HEK293 (cell line): ENCODE measurements around the gene NDST1.

Experiments
- BCL11B ChIP-seq: fragments of 450-650 bp; formaldehyde crosslinking; IDR thresholded peaks from 2 replicates; pipeline ENCODE4 v1.5.1; 2016; ENCODE audit warnings: low read depth, missing biosample characterization, missing genetic modification characterization
- ZBTB8A ChIP-seq: fragments of 450-650 bp; formaldehyde crosslinking; IDR thresholded peaks from 2 replicates; pipeline ENCODE4 v1.5.1; 2016; ENCODE audit warnings: missing biosample characterization, missing genetic modification characterization
- ZNF202 ChIP-seq: fragments of 450-650 bp; formaldehyde crosslinking; IDR thresholded peaks from 2 replicates; pipeline ENCODE4 v1.5.1; 2016; ENCODE audit warnings: missing biosample characterization, missing genetic modification characterization, borderline replicate concordance
- ZNF214 ChIP-seq: fragments of 450-650 bp; formaldehyde crosslinking; IDR thresholded peaks from 2 replicates; pipeline ENCODE4 v1.5.1; 2017; ENCODE audit warnings: missing biosample characterization, mild to moderate bottlenecking, missing genetic modification characterization, borderline replicate concordance
- ZNF24 ChIP-seq: fragments of 450-650 bp; formaldehyde crosslinking; IDR thresholded peaks from 2 replicates; pipeline ENCODE4 v1.5.1; 2016; ENCODE audit warnings: missing biosample characterization, missing genetic modification characterization
- ZNF324 ChIP-seq: fragments of 450-650 bp; formaldehyde crosslinking; IDR thresholded peaks from 2 replicates; pipeline ENCODE4 v1.5.1; 2016; ENCODE audit warnings: missing biosample characterization, missing genetic modification characterization
- ZNF571 ChIP-seq: fragments of 450-650 bp; formaldehyde crosslinking; IDR thresholded peaks from 2 replicates; pipeline ENCODE4 v1.5.0; 2017; ENCODE audit warnings: missing biosample characterization, missing genetic modification characterization
- ZNF701 ChIP-seq: fragments of 450-650 bp; formaldehyde crosslinking; IDR thresholded peaks from 2 replicates; pipeline ENCODE4 v1.5.1; 2016; ENCODE audit warnings: missing biosample characterization, missing genetic modification characterization
- TF ChIP-seq, protein P1 (sequence below): fragments of 450-650 bp; formaldehyde crosslinking; IDR thresholded peaks from 2 replicates; pipeline ENCODE4 v1.5.1; 2016; ENCODE audit warnings: missing biosample characterization, missing genetic modification characterization
- TF ChIP-seq, protein P2 (sequence below): fragments of 450-650 bp; IDR thresholded peaks from 2 replicates; pipeline ENCODE4 v1.5.1; 2018; ENCODE audit warnings: missing biosample characterization, missing genetic modification characterization
- TF ChIP-seq, protein P3 (sequence below): fragments of 450-650 bp; formaldehyde crosslinking; IDR thresholded peaks from 2 replicates; pipeline ENCODE4 v1.5.1; 2016; ENCODE audit warnings: missing biosample characterization, missing genetic modification characterization, borderline replicate concordance

DNA sequence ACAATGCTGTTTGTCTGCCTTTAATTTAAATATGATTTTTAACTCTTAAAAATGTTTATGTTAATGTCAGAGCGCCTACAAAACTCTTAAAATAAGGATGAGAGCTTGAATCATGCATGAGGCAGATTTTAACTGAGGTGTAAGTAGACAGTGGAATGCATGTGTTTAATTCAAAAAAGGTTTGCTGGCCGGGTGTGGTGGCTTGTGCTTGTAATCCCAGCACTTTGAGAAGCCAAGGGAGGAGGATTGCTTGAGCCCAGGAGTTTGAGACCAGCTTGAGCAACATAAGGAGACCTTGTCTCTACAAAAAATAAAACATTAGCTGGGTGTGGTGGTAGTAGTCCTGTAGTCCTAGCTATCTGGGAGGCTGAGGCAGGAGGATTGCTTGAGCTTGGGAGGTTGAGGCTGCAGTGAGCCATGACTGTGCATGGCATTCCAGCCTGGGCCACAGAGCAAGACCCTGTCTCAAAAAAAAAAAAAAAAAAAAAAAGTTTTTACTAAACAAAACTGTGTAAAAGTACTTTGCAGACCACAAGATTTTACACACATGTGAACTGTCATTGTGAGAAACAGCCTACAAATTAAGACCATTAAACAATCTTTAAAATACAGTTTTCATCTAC, 21.1 kb downstream of the NDST1 start:
- TF ChIP-seq, protein P1, sequence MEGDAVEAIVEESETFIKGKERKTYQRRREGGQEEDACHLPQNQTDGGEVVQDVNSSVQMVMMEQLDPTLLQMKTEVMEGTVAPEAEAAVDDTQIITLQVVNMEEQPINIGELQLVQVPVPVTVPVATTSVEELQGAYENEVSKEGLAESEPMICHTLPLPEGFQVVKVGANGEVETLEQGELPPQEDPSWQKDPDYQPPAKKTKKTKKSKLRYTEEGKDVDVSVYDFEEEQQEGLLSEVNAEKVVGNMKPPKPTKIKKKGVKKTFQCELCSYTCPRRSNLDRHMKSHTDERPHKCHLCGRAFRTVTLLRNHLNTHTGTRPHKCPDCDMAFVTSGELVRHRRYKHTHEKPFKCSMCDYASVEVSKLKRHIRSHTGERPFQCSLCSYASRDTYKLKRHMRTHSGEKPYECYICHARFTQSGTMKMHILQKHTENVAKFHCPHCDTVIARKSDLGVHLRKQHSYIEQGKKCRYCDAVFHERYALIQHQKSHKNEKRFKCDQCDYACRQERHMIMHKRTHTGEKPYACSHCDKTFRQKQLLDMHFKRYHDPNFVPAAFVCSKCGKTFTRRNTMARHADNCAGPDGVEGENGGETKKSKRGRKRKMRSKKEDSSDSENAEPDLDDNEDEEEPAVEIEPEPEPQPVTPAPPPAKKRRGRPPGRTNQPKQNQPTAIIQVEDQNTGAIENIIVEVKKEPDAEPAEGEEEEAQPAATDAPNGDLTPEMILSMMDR (tag by site-specific recombination) = no peak
- TF ChIP-seq ZNF571 (tag by site-specific recombination) = no peak
- TF ChIP-seq ZNF214 (tag by site-specific recombination) = no peak
- TF ChIP-seq ZBTB8A (tag by site-specific recombination) = no peak
- TF ChIP-seq, protein P2, sequence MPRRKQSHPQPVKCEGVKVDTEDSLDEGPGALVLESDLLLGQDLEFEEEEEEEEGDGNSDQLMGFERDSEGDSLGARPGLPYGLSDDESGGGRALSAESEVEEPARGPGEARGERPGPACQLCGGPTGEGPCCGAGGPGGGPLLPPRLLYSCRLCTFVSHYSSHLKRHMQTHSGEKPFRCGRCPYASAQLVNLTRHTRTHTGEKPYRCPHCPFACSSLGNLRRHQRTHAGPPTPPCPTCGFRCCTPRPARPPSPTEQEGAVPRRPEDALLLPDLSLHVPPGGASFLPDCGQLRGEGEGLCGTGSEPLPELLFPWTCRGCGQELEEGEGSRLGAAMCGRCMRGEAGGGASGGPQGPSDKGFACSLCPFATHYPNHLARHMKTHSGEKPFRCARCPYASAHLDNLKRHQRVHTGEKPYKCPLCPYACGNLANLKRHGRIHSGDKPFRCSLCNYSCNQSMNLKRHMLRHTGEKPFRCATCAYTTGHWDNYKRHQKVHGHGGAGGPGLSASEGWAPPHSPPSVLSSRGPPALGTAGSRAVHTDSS = no peak
- TF ChIP-seq BCL11B (tag by site-specific recombination) = no peak
- TF ChIP-seq ZNF24 (tag by site-specific recombination) = no peak
- TF ChIP-seq, protein P3, sequence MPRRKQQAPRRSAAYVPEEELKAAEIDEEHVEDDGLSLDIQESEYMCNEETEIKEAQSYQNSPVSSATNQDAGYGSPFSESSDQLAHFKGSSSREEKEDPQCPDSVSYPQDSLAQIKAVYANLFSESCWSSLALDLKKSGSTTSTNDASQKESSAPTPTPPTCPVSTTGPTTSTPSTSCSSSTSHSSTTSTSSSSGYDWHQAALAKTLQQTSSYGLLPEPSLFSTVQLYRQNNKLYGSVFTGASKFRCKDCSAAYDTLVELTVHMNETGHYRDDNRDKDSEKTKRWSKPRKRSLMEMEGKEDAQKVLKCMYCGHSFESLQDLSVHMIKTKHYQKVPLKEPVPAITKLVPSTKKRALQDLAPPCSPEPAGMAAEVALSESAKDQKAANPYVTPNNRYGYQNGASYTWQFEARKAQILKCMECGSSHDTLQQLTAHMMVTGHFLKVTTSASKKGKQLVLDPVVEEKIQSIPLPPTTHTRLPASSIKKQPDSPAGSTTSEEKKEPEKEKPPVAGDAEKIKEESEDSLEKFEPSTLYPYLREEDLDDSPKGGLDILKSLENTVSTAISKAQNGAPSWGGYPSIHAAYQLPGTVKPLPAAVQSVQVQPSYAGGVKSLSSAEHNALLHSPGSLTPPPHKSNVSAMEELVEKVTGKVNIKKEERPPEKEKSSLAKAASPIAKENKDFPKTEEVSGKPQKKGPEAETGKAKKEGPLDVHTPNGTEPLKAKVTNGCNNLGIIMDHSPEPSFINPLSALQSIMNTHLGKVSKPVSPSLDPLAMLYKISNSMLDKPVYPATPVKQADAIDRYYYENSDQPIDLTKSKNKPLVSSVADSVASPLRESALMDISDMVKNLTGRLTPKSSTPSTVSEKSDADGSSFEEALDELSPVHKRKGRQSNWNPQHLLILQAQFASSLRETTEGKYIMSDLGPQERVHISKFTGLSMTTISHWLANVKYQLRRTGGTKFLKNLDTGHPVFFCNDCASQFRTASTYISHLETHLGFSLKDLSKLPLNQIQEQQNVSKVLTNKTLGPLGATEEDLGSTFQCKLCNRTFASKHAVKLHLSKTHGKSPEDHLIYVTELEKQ (tag by site-specific recombination) = no peak
- no peak for TF ChIP-seq ZNF324 (tag by site-specific recombination)
- TF ChIP-seq ZNF202 (tag by site-specific recombination) = no peak
- TF ChIP-seq ZNF701 (tag by site-specific recombination) = no peak
